Measurements from ENCODE around the gene WWOX.

The WWOX gene

DNA sequence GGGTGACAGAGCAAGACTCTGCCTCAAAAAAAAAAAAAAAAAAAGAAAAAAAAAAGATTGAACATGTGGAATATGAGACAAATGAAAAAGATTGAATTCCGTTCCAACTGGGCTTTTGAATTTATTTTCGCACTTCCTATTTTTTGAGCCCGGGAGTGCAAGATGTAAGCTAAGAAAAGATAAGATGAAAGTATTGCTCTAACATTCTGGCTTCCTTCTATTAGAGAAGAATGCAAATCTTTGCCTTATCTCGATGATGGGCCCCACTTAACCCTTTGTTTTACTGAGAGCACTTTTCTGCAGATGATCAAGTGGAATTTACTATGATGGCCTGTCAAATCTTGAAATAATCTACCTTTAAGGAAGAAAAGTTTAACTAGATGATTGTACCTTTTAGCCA lies 96.3 kb downstream of the WWOX start:
- no peak for DNase-seq (ENCODE audit: low spot score)

DNA sequence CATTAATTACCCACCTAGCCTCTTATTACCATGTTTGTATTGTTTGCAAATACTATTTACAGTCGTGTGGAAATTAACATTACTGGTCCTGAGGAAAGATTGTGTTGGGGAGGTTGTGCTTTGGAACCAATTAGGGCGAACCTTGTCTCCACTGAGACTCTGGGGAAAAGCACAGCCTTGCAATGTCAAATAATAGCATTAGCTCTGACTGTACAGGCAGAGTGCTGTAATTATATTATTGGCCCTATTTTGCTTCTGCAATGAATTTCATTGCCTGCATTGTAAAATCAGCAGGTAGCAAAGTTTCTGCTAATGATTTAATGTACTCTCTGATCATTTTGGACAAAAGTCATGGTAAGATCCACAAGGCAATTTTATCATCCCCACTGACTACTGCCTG lies 97.0 kb downstream of the WWOX start:
- DNase-seq (ENCODE audit: low spot score) = no peak

DNA sequence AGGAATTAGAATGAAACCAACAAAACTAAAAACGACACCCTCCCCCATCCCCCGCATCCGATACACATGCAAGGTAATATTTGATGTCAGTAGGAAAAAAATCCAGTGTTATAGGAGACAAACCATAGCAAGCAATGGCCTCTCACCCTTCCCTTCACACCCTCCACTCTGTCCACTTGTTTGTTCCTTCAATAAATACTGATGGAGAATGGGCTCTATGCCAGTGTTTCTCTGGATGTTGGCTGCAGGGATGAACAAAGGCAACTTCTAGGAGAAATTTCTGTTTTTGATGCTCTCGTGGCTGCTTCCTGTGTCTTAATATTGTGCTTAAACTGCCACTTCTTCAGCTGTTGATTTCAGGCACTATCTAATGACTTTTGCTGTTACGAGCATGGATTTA lies 98.8 kb downstream of the WWOX start:
- DNase-seq (ENCODE audit: low spot score) = no peak

DNA sequence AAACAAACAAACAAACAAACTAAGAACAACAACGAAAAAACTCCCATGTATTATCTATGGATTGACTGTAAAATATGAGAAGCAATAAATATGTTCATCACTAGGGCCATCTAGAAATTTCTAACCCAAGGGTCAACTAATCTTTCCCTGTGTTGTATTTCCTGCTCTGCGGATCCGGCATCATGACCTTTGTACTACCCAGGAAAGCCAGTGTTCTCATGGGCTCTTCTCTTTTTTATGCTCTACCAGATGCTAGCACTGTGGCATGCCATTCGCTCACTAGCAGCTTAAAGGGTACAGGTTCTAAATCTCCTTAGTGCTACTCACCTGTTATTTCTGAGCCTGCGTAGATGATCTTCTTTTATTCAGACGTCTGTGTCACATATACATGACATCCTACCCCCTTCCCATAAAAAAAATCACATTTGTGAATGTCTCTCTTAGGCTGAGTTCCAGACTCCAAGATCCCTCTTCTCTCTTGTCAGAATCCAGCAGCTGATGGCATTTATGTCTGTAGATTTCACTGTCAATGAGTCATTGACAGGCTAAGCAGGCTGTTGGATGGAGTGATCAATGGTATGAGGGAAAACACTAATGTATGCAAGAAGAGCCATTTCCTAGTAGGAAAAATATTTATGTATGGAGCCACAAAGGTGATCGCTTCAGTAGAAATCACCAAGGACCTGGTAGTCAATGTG lies 100.0 kb downstream of the WWOX start:
- no peak for DNase-seq (ENCODE audit: low spot score)

DNA sequence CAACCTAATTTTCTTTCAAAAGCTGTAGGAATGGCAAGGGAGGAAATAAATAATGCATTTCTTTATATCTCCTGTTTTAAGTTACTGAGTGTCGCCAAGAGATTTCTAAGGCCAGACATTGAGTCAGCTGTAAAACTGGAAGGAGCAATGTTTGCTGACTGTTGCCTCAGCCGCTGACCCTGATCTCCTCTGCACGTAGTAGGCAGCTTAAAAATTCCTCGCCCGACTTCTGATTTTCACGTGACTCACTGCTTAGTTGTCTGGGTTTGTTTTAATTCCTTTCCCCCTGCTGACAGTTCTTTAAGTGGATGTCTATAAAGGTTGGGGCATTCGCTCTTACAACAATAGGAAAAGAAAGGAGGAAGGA lies 100.6 kb downstream of the WWOX start:
- DNase-seq (ENCODE audit: low spot score) = no peak

DNA sequence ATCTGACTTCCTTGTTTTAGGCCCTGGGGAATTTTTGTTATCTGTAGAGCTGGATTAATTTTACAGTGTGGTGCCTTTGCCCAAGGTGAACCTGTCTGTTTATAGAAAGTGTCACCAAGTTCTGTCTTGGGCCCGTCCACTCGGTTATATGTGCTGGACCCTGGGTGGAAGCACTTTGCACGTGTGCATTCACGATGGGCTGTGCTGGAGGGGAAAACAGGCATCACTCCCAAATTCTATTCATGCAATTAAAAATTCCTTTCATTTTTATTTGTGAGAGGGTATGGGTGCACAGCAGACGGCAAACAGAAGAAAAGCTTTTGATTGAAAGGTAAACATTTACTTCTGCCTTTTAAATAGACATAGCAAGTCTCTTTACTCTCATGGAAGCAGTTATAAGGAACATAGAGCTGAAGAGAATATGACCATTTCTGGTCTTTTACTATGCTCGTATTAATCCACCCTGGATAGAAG lies 101.2 kb downstream of the WWOX start:
- DNase-seq (ENCODE audit: low spot score) = no peak

DNA sequence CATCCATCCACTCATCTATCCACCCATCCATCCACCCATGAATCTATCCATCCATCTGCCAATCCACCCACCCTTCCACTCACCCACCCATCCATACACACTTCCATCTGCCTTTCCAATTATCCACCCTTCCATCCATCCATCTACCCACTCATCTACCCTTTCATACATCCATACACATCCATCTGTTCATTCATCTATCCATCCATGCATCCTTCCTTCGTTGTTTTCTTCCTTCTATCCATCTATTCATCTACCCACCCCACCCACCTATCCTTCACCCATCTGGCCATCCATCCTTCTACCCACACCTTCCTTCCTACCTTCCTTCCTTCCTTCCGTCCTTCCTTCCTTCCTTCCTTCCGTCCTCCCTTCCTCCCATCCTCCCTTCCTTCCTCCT lies 106.1 kb downstream of the WWOX start:
- DNase-seq (ENCODE audit: low spot score) = no peak

DNA sequence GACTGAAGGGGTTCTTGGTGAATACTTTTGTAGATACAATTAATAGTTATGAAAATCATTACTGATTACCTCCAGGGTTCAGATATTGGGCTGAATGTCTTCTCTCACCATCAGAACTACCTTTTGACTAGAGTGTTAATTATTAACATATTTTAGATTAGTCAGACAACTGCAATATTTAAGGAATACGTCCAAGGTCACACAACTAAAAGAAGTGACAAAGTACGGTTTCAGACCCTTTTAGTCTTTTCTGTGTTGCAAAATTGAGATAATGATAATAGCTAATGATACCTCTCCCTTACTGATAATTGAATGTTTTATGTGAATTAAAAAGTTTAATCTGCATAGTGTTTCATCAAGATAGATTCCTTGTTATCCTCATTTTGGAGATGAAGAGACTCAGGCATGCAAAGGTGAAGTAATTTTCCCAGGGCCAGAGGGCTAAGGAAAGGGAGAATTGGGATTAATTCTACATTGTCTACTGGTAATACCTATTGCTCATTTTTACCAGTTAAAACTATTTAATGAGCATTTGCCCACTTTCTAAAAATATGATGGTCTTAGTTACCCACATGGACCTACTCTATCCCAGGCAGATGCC lies 107.3 kb downstream of the WWOX start:
- DNase-seq (ENCODE audit: low spot score) = no peak

DNA sequence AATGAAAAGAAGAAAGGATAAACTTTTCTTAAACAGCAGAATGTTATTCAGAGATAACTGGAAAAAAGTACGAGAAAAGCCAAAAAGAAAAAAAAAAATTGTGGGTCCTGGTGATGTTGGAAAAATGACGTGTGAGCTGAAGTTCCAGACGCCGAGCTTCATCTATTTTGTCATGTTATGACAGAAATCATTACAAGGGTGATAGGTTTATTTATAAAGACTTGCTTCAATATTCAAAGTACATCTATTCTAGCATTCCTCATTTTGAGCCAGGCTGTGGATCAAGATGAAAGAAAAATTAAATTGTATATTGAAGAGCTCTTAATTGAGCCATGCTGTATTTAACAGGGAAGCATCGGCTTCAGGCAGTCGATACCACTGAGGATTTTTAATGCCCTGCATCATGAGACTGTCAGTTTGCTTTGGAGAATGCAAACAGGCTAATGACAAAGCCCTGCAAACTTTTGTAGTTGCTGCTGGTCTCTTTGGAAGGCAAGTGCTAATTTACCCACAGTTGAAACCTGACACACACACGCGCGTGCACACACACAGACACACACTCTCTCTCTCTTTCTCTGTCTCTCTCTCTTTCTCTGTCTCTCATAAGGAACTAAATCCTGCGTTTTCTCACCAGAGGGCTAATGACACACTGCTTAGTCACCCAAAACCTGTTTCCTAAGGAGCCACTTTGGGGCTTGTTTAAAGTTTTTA lies 110.7 kb downstream of the WWOX start:
- no peak for DNase-seq (ENCODE audit: low spot score)

DNA sequence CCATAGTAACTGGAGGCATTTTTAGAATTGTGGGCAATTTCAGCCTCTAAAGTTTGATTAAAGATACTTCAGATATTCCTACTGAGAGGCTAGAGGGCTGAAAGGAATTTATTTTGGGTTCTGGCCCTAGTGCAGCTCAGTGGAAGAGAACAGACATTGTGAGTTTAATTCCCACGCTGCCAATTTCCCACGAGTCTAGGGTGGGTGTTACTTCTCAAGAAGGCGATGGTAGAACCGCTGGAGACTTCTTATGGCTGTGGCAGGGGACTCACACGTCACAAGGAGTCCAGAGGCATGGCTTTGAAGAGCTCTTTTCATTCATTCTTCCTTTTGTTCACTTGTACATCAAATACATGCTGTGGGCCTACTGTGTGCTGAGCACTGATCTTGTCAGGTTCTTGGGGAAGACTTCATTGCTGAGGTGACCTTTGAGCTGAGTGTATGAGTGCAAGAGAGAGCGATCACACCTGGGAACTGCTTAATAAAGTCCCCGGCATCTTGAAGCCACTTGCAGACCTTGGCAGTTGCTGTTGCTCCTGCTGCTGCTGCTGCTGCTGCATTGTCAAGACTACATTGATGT lies 111.7 kb downstream of the WWOX start:
- DNase-seq (ENCODE audit: low spot score) = no peak

DNA sequence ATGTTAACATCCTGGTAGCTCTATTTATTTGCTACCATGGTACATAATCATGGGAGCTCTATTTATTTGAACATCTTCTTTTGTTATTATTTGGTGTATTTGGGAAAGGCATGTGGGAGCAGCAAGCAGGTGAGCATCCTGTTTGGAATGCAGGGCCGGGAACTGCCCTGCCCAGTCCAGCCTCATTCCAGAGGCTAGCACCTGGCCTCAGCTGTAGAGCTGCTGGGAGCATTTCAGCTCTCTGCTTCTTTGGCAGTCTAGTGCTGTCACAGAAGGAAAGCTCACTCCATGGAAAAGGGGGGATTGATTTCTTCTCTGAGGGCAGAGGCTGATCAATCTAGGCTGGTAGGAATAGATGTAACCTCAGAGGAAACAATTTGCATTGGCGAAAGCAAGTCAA lies 112.5 kb downstream of the WWOX start:
- DNase-seq (ENCODE audit: low spot score) = no peak

DNA sequence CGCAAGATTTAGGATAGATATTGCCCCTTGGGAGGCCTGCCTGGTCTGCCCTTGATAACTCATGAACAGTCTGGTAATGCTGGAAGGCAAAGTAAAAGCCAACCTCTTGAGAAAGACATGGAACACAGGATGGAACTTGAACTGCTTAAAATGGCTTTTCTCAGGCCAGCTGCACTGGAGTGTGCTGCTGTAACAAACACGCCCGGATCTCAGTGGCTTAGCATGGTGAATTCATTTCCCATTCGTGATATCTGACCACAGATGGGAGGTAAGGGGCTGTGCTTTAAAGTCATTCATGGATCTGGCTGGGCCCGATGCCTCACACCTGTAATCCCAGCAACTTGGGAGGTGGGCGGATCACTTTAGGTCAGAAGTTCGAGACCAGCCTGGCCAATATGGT lies 113.2 kb downstream of the WWOX start:
- no peak for DNase-seq (ENCODE audit: low spot score)

DNA sequence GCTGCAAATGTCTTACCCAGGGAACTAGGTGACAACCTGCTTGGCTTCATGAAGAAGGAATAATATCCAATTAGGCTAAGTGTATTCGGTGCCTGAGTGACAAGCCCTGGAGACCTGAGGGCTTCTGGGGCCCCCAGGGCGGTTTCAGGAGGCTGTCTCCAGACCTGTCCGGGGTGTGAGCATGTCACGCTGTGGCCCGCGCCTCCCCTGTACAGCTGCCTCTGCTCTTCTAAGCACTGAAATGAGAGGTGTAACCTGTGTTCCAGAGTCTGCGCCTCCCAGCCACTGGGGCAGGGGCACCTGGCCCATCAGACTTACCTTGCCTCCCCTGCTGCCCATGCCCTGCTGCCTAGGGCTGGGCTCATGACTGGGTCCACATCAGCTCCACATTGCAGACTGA lies 114.3 kb downstream of the WWOX start:
- DNase-seq (ENCODE audit: low spot score) = no peak

DNA sequence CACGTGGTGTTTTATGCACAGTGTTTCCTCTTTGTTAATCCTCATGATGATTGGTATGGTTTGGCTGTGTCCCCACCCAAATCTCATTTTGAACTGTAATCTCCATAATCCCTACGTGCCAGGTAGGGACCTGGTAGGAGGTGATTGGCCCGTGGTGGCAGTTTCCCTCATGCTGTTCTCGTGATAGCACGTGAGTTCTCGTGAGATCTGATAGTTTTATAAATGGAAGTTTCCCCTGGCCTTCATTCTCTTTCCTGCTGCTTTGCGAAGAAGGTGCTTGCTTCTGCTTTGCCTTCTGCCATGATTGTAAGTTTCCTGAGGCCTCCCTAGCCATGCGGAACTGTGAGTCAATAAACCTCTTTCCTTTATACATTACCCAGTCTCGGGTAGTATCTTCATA lies 115.8 kb downstream of the WWOX start:
- DNase-seq (ENCODE audit: low spot score) = no peak

DNA sequence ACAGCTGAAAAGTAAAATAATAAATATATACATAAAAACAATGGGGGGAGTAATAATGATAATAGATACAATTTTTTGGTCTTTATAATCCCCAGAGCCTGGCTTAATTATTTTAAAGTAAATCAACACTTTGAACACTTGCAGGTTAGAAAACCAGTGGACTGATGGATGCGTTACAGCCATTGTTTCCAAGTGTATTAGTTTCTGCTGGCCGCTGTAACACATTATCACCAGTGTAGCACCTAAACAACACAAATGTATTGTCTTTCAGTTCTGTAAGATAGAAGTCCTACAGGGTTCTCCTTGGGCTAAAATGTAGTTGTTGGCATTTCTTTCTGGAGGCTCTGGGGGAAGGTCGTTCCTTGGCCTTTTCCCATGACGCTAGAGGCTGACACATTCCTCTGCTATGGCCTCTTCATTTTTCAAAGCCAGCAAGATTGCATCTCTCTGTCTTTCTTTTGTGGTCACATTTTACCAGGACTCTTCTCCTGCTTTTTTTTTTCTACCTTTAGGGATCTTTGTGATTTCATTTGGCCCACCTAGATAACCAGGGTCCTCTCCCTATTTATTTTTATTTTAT lies 116.8 kb downstream of the WWOX start:
- no peak for DNase-seq (ENCODE audit: low spot score)

DNA sequence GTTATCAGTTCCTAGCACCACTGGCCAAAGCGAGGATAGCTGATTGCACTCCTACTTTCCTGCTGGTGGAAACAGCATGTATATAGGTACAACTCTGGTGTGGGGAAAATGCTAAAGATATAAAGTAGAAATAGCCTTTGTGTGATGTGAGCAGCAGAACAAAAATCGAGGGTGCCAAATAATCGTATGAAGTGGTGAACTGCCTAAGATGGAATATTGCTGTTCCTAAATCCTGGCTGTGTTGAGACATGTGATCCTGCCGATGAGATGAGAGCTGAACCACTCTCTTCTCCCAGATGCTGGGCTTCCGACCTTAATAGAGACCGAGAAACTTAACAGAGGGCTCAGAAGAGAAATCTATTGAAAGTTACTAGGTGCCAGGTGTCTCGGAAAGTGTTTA lies 117.8 kb downstream of the WWOX start:
- no peak for DNase-seq (ENCODE audit: low spot score)

DNA sequence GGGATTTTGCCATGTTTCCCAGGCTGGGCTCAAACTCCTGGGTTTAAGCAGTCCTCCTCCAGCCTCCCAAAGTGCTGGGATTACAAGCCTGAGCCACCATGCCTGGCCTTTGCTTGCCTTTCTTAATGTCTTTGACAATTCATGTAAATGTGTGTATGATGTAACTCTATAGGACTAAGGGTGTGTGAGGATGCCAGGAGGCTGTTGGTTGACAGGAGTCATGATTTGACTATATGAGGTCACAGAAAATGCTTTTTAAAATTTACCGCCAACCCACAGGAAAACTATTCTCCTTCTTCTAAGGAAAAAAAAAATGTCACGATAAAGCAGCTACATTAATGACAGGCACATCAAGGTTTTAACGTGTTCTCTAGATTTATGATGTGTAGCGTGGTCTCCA lies 118.8 kb downstream of the WWOX start:
- DNase-seq (ENCODE audit: low spot score) = no peak

DNA sequence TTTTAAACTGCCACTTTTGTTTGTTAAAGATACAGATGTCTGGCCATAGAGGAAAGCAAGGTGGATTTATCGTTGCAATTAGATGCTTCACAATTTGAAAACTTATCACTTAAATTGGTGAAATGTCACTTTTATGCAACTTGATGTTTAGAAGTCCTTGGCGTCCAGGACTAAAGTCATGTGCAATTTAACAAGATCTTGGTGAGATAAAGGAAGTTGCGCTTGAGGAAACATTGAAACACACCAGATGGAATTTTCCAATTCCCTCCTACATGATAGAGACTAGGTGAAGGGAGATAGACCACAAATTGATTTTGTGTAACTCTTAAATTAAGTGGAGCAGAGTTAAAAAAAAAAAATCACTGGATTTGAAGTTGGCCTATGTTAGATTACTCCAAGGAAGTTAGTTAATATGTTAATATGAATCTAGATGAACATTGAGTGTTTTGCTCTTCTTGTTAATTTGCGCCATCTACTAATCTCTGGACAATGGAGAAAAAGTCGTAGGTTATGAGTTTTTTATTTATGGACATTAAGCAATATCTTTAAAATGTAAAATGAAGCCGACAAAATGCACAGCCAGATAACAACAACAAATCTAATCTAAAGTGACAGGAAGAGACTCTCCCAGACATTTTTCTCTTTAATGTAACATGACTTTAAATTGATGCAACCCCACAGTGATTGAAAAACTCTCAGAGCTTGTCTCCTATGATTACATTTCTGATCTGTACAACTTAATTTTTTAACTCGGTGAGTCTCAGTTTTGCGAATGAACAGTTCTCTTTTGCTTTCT lies 119.6 kb downstream of the WWOX start:
- DNase-seq (ENCODE audit: low spot score) = no peak

DNA sequence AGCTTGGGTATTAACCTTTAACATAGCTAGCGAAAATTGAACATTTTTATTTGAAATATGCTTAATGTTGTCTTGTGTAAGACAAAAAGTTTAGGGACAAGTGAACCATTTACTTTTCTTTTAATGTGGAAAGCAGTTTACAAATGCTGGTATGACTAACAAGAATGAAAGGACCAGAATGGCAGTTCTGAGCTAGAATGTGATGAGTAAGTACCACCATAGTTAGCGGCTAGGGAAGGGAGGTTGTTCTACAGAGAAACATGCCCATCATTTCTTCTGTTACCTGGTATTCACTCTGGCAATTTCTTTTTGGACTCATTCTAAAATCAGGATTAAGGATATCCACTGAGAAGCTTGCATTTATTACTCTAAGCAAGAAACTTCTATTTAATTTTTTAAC lies 121.1 kb downstream of the WWOX start:
- no peak for DNase-seq (ENCODE audit: low spot score)

DNA sequence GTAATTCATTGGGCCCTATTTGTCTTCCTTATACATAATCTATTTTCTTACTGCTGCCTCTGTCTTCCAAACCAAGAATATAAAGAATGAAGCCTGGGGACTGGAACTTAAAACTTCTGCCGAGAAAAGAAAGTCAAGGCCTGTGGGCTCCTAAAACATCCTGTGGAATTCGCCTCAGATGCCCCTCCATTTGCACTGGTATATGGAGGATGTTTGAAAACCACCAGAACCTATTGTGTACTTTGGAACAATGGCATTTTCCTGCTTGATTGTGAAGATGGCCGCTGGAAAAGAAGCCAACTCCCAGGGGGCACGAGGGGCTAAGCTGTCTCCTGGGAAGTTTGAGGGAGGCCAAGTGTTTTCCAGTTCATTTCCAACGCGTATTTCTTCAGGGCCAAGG lies 122.4 kb downstream of the WWOX start:
- DNase-seq (ENCODE audit: low spot score) = no peak

DNA sequence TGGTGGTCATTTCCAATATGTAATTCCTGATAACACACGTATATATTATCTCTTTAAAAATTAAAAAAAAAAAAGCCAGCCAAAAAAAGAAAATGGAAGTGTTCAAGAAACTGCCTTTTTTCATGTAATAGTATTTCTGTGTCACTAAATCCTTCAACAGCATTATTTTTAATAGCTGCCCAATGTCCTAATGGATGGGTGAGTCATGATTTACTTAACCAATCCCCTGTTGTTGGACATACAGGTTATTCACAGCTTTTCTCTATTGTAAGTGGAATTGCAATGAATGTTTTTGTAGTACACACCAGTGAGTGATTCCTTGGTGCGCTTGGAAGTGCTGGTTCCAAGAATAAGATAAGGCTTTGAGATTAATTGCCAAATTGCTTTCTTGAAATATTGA lies 124.9 kb downstream of the WWOX start:
- no peak for DNase-seq (ENCODE audit: low spot score)

DNA sequence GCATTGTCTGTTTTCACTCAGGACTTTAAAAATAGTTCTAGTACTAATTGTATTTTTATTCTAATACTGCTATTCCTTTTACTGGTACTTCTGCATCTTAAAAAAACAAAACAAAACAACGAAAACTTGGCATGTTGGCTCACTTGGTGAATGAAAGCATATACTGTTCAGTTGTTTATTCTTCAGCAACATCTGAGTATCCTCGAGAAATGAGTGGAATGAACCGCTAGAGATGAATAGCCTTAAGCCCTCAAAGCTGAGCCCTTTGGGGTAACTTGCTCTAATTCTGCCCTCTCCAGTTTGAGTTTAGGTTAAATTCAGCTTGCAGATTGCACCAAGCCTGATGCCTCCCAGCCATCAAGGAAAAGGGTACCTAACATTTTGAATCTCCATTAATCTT lies 126.5 kb downstream of the WWOX start:
- no peak for DNase-seq (ENCODE audit: low spot score)

Data from AG08395 (cell line).